OCI-LY3 (cell line): ENCODE measurements around the gene PLD1.

Source experiments
- H2AFZ ChIP-seq: fragments of 200-600, 300-600 bp; shearing (Covaris generic); 2 replicates; pipeline ENCODE4 v1.6.0; 2014; ENCODE audit warnings: antibody characterized with exemption, low read depth, low read length
- H3K27ac ChIP-seq: fragments of 200-600, 300-600 bp; sonication (generic); 2 replicates; pipeline ENCODE4 v1.5.1; 2014; ENCODE audit warnings: mild to moderate bottlenecking, low read length, moderate library complexity, mixed read lengths
- H3K27me3 ChIP-seq: fragments of 200-600, 300-600 bp; sonication (generic); 2 replicates; pipeline ENCODE4 v1.6.1; 2014; ENCODE audit warnings: low read depth, low read length, mixed read lengths
- H3K36me3 ChIP-seq: fragments of 200-600, 300-600 bp; sonication (generic); replicated peaks from 2 replicates; pipeline ENCODE3; 2014; ENCODE audit warnings: low read depth, low read length, mixed read lengths
- H3K4me1 ChIP-seq: fragments of 300-600, 200-600 bp; sonication (generic); 2 replicates; pipeline ENCODE4 v1.6.1; 2014; ENCODE audit warnings: low read length, mixed read lengths
- H3K4me2 ChIP-seq: fragments of 200-600, 300-600 bp; sonication (generic); 2 replicates; pipeline ENCODE4 v1.6.1; 2014; ENCODE audit warnings: low read length, mixed read lengths
- H3K4me3 ChIP-seq: fragments of 300-600, 200-600 bp; sonication (generic); 2 replicates; pipeline ENCODE4 v1.5.1; 2014; ENCODE audit warnings: antibody characterized with exemption, mild to moderate bottlenecking, low read length, moderate library complexity
- H3K79me2 ChIP-seq: fragments of 300-600, 200-600 bp; shearing (Covaris generic); 2 replicates; pipeline ENCODE4 v1.6.1; 2014; ENCODE audit warnings: mild to moderate bottlenecking, low read length, mixed read lengths
- H3K9ac ChIP-seq: fragments of 300-600, 200-600 bp; shearing (Covaris generic); 2 replicates; pipeline ENCODE4 v1.6.0; 2014; ENCODE audit warnings: mild to moderate bottlenecking, low read length, moderate library complexity
- H3K9me3 ChIP-seq: fragments of 200-600, 300-600 bp; shearing (Covaris generic); 2 replicates; pipeline ENCODE4 v1.6.1; 2014; ENCODE audit warnings: low read length, mixed read lengths; ENCODE audit not compliant: insufficient read depth
- H4K20me1 ChIP-seq: fragments of 200-600, 300-600 bp; sonication (generic); 2 replicates; pipeline ENCODE4 v1.6.1; 2016; ENCODE audit warnings: low read length, mixed read lengths; ENCODE audit not compliant: insufficient read depth
- EZH2phosphoT487 ChIP-seq: fragments of 200-600 bp; shearing (Covaris generic); IDR thresholded peaks from 2 replicates; pipeline ENCODE4 v1.6.1; 2018; ENCODE audit warnings: antibody characterized with exemption, mixed run types, low read depth
- TF ChIP-seq, protein P1 (sequence below): fragments of 200-600, 300-600 bp; sonication (generic); IDR thresholded peaks from 2 replicates; pipeline ENCODE4 v1.5.1; 2014; ENCODE audit warnings: antibody characterized with exemption, low read length, low read depth

PLD1 gene

DNA sequence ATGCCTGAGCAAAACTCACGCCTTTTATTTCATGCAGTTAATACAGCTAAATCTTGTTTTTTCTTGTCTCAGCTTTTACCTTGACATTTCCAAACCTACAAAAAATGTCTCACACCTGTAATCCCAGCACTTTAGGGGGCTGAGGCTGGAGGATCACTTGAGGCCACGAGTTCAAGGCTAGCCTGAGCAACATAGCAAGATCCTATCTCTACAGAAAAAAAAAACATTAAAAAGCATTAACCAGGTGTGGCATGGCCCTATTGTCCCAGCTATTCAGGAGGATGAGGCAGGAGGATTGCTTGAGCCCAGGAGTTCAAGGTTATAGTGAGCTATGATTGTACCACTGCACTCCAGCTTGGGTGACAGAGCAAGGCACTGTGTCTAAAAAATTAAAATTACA, 29.0 kb upstream of the PLD1 start:
- no peak overlapping the region for H3K4me3 ChIP-seq
- H3K9me3 ChIP-seq: no peaks in the 10 kb centered on the region
- H3K4me1 ChIP-seq: peaks cover 10% of the 10 kb centered on the region
- H3K36me3 ChIP-seq: no peaks in the 10 kb centered on the region
- no peak overlapping the region for H2AFZ ChIP-seq
- H3K79me2 ChIP-seq: no peaks in the 10 kb centered on the region
- H3K4me2 ChIP-seq: no peak overlapping the region
- H3K9ac ChIP-seq: no peak overlapping the region
- no peaks in the 10 kb centered on the region for H4K20me1 ChIP-seq
- TF ChIP-seq EZH2phosphoT487: no peak
- TF ChIP-seq, protein P1, sequence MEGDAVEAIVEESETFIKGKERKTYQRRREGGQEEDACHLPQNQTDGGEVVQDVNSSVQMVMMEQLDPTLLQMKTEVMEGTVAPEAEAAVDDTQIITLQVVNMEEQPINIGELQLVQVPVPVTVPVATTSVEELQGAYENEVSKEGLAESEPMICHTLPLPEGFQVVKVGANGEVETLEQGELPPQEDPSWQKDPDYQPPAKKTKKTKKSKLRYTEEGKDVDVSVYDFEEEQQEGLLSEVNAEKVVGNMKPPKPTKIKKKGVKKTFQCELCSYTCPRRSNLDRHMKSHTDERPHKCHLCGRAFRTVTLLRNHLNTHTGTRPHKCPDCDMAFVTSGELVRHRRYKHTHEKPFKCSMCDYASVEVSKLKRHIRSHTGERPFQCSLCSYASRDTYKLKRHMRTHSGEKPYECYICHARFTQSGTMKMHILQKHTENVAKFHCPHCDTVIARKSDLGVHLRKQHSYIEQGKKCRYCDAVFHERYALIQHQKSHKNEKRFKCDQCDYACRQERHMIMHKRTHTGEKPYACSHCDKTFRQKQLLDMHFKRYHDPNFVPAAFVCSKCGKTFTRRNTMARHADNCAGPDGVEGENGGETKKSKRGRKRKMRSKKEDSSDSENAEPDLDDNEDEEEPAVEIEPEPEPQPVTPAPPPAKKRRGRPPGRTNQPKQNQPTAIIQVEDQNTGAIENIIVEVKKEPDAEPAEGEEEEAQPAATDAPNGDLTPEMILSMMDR: no peak
- 0 out of 2 replicates have a peak, but pooled peaks cover 17% of the 10 kb centered on the region for H3K27me3 ChIP-seq
- H3K27ac ChIP-seq: no peak overlapping the region

DNA sequence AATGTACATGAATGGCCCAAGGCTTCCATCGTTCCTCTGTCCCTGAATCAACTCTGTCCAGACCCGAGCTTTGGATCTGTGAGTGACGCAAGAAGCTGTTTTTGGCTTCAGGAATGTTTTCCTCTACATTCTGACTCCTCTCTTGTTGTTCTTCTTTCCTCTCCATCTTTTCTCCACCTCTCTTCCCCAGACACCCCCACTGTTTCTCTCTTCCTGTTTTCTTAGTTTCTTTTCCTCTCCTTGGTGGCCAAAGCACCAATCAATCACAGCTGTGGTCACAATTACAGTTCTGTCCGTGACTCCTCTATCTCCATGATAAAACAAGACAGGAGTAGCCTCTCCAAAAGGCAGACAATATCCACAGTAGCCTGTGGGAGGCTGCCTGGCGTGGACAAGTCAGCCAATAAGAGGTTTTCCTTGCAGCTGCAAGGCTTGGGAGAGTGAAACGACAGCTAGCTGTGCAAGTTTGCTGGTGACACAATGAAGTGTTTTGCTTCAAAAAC, 28.0 kb upstream of the PLD1 start:
- Histone ChIP-seq H3K36me3 (no peaks in the 10 kb centered on the region), H3K9ac (no peak overlapping the region), H3K4me3 (peak overlapping the region; percentile 28), H4K20me1 (no peaks in the 10 kb centered on the region), H3K4me2 (peak overlapping the region; percentile 62), H3K4me1 (peaks cover 10% of the 10 kb centered on the region), H3K9me3 (no peaks in the 10 kb centered on the region), H3K79me2 (no peaks in the 10 kb centered on the region), H2AFZ (no peak overlapping the region), H3K27me3 (0 out of 2 replicates have a peak, but pooled peaks cover 17% of the 10 kb centered on the region), H3K27ac (no peak overlapping the region)
- TF ChIP-seq, protein P1: no peak
- no peak for TF ChIP-seq EZH2phosphoT487

DNA sequence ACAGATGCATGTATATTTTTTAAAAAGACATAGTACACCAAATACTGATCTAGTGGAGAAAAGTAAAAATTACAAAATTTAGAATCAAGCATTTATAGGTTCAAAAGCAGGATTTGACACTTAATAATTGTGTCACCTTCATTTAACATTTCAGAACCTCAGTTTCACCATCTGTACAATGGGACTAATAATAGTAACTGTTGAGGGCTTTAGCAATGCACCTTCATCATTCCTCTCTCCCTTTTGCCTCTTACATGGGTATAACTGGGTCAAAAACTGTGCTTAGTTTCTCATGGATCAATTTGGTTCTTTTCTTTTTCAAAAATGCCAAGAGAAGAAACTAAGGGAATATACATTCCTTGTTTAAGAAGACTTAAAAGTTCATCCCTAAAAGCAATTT, 27.4 kb upstream of the PLD1 start:
- H3K79me2 ChIP-seq: no peaks in the 10 kb centered on the region
- peaks cover 10% of the 10 kb centered on the region for H3K4me1 ChIP-seq
- H3K9ac ChIP-seq: no peak overlapping the region
- H4K20me1 ChIP-seq: no peaks in the 10 kb centered on the region
- TF ChIP-seq EZH2phosphoT487: no peak
- TF ChIP-seq, protein P1: no peak
- 0 out of 2 replicates have a peak, but pooled peaks cover 17% of the 10 kb centered on the region for H3K27me3 ChIP-seq
- H3K36me3 ChIP-seq: no peaks in the 10 kb centered on the region
- no peak overlapping the region for H3K4me2 ChIP-seq
- H3K4me3 ChIP-seq: no peak overlapping the region
- H3K9me3 ChIP-seq: no peaks in the 10 kb centered on the region
- H3K27ac ChIP-seq: no peak overlapping the region
- no peak overlapping the region for H2AFZ ChIP-seq

DNA sequence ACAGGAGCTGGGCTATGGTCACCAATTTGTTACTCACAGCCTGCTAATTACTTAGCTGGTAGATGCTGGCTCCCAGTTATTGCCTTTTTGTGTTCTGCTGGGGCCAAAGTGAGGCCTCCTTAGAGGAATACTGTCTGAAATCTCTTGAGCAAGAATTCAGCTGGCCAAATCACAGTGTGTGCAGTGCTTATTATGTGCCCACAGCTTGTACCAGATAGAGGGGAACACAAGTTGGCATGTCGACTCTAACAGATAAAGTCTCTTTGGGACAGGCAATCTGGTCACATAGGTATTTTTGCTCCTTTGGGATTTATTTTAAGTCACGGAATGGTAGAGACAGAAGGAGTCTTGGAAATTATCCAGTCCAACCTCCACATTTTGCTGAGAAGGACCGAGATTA, 26.6 kb upstream of the PLD1 start:
- Histone ChIP-seq H3K4me3 (no peak overlapping the region), H3K4me1 (peaks cover 10% of the 10 kb centered on the region), H3K9ac (no peak overlapping the region), H2AFZ (no peak overlapping the region), H3K4me2 (no peak overlapping the region), H3K36me3 (no peaks in the 10 kb centered on the region), H3K27ac (no peak overlapping the region), H3K9me3 (no peaks in the 10 kb centered on the region), H3K79me2 (no peaks in the 10 kb centered on the region), H3K27me3 (0 out of 2 replicates have a peak, but pooled peaks cover 17% of the 10 kb centered on the region), H4K20me1 (no peaks in the 10 kb centered on the region)
- TF ChIP-seq EZH2phosphoT487: no peak
- TF ChIP-seq, protein P1: no peak
